ENCODE data around the gene SH3BP4.

Gene SH3BP4

DNA sequence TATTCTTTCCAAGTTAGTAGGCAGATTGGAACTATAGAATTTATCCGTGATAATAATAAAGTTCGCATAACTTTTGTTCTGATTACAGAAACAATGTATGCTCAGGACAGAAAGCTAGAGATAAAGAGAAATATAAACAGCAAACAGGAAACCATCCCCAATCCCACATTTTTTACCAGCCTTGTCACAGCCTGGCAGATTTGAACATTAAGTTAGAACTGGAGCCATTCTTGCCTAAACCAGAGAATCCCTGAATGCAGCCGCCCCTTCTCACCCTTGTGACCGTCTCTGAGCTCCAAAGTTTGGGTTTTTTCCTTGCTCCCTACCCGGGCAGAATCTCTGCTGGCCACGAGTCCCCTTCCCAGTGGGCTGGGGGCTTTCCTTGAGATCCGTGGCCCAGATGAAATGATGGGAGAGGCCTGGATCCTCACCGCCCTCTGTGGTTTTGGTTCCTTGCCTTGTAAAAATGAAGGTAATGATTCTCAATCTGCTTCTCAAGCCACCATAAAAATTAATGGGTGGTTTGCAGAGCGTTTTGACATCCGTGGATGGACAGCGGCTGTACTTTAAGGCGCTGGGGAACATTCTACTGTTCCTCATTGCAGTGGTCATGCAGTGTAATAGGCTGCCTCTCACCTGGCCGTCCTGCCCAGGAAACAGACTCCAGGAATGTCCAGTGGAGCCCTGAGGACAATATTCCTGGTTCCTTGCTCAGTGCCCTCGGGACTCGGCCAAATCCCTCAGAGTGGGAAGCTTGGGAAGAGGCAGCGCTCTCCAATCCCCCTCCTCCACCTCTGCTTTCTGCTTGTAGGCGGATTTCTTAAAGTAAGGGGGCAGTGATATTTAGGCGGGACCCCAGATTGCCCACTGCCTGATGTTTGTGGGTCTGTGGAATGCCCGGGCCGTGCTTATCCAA lies 1.6 kb downstream of the SH3BP4 start:
- no peak for DNase-seq
- TF ChIP-seq POLR2A (IDR thresholded peaks at IDR 0.05; ENCODE audit: low read length): no peak
- TF ChIP-seq GATA1 (IDR thresholded peaks at IDR 0.05; ENCODE audit: low read depth, low read length): no peak

DNA sequence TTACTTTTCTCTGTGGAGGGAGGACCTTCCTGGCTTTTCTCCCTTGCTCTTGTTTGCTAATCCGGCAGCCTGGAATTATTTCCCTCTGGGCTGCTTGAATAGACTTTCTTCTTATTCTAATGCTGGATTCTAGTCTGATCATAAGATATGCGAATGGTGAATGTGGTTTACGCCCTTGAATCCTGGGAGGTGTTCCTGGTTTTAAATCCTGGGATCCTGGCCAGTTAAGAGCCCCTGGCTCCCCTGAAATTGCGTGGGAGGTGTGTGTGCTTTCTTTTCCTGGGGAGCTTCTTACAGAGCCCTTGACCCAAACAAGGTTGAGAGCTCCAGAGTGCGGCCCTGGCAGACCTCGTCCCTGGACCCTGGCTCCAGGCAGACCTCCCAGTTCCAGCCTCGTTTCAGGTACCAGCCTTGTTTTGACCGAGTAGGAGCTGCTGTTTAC lies 2.8 kb downstream of the SH3BP4 start:
- TF ChIP-seq GATA1 (IDR thresholded peaks at IDR 0.05; ENCODE audit: low read depth, low read length): no peak

GRCh38 chr2:234955091-234955591 lies 3.3 kb downstream of the SH3BP4 start:
- TF ChIP-seq GATA1 (IDR thresholded peaks at IDR 0.05; ENCODE audit: low read depth, low read length): no peak
- no peak for TF ChIP-seq POLR2A (IDR thresholded peaks at IDR 0.05; ENCODE audit: low read length)
- no peak for DNase-seq

More for the DNA sequence above, 2.8 kb downstream of the SH3BP4 start:
- no peak for DNase-seq

- TF ChIP-seq GATA1 (IDR thresholded peaks at IDR 0.05; ENCODE audit: low read depth, low read length) (no peak), POLR2A (IDR thresholded peaks at IDR 0.05; ENCODE audit: low read length) (no peak)
- DNase-seq: no peak
Observed at GRCh38 chr2:234955971-234956509, 4.2 kb downstream of the SH3BP4 start.

- TF ChIP-seq POLR2A (IDR thresholded peaks at IDR 0.05; ENCODE audit: low read length): no peak
- no peak for TF ChIP-seq GATA1 (IDR thresholded peaks at IDR 0.05; ENCODE audit: low read depth, low read length)
- no peak for DNase-seq
Observed at GRCh38 chr2:234957834-234958135, 6.0 kb downstream of the SH3BP4 start.

- DNase-seq: no peak
- TF ChIP-seq POLR2A (IDR thresholded peaks at IDR 0.05; ENCODE audit: low read length) (no peak), GATA1 (IDR thresholded peaks at IDR 0.05; ENCODE audit: low read depth, low read length) (no peak)
Observed at GRCh38 chr2:234958311-234958710, 6.5 kb downstream of the SH3BP4 start.

DNA sequence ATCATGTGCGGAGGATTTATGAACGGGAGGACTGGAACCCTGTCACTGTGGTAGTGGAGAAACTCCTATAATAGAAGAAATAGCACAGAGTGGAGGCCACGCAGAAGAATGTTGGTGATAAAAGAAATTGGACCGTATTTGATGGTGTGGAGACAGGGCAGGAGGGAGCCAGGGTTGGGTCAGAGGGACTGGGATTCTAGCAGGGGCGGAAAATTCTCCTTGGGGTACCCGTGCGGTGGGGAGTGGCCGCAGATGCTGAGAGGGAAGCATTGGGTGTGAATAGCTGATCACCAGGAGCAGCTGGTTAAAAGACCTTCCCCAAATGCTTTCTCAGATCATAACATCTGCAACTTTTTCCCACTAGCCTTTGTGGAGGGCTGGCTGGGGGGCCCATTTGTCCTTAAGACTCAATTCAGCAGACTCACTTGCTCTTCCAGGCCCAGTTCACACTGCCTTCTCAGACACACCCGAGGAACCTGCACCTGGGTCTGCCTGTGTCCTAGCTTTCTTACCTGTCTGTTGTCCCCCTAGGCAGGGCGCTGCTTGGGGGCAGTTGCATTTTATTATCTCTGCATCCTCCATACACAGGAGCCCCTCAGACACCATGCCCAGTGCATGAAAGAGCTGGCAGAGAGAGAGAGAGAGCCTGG lies 7.1 kb downstream of the SH3BP4 start:
- DNase-seq: no peak
- no peak for TF ChIP-seq GATA1 (IDR thresholded peaks at IDR 0.05; ENCODE audit: low read depth, low read length)
- TF ChIP-seq POLR2A (IDR thresholded peaks at IDR 0.05; ENCODE audit: low read length): no peak

- TF ChIP-seq POLR2A (IDR thresholded peaks at IDR 0.05; ENCODE audit: low read length) (no peak), GATA1 (IDR thresholded peaks at IDR 0.05; ENCODE audit: low read depth, low read length) (no peak)
- DNase-seq: no peak
Observed at GRCh38 chr2:234960175-234961088, 8.6 kb downstream of the SH3BP4 start.

GRCh38 chr2:234961784-234962183 lies 10.0 kb downstream of the SH3BP4 start:
- DNase-seq: no peak
- TF ChIP-seq GATA1 (IDR thresholded peaks at IDR 0.05; ENCODE audit: low read depth, low read length) (no peak), POLR2A (IDR thresholded peaks at IDR 0.05; ENCODE audit: low read length) (no peak)

GRCh38 chr2:234963773-234964615 lies 12.2 kb downstream of the SH3BP4 start:
- DNase-seq: no peak
- TF ChIP-seq POLR2A (IDR thresholded peaks at IDR 0.05; ENCODE audit: low read length): no peak
- no peak for TF ChIP-seq GATA1 (IDR thresholded peaks at IDR 0.05; ENCODE audit: low read depth, low read length)

- no peak for TF ChIP-seq POLR2A (IDR thresholded peaks at IDR 0.05; ENCODE audit: low read length)
- TF ChIP-seq GATA1 (IDR thresholded peaks at IDR 0.05; ENCODE audit: low read depth, low read length): no peak
- DNase-seq: no peak
Observed at GRCh38 chr2:234964631-234965461, 13.0 kb downstream of the SH3BP4 start.

DNA sequence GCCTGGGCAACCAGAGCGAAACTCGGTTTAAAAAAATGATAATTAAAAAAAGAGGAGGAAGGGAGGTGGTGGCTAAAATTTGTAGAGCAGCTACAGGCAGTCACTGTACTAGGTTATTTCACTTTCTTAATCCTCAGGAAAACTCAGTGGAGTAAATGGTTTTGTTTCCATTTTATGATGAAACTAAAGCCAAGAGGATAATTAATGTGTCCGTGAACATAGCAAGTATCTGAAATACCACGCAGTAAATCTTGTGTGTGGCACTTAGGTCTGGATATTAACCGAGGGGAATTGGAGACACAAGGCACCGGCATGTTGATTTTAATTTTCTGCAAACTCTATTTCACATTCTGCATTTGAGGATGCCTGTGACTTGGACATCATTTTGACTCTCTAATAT lies 14.5 kb downstream of the SH3BP4 start:
- TF ChIP-seq GATA1 (IDR thresholded peaks at IDR 0.05; ENCODE audit: low read depth, low read length): no peak
- no peak for TF ChIP-seq POLR2A (IDR thresholded peaks at IDR 0.05; ENCODE audit: low read length)
- no peak for DNase-seq

Measured in erythroblast (primary cell).